Small intestine (tissue), 7 donors: Measurements from ENCODE around the gene ATG16L2. TPM values are rescaled to one million over a fixed set of nuclear protein-coding genes. Genes with fewer than 3 reads are reported as not detected.

Experiments
- DNase-seq, 2 donors: peaks; one replicate each; pipeline versions ENCODE4 v3.0.0 to v3.0.0-alpha.2; 2013
- FAIRE-seq: peaks from 2 replicates; lab custom pipeline; 2012; peaks lifted over from hg19 to GRCh38; lab: Jason Lieb, UNC
- H3K27ac ChIP-seq, 3 donors: one replicate each; pipeline ENCODE4 v1.5.1; 2013; ENCODE audit warnings: low read length in 2 of 3, mild to moderate bottlenecking in 2 of 3, control low read depth in 1 of 3, inconsistent platforms in 1 of 3, low read depth in 1 of 3, moderate library complexity in 1 of 3
- H3K27me3 ChIP-seq, 3 donors: one replicate each; pipeline ENCODE4 v1.6.1; 2013; ENCODE audit warnings: low read length in 3 of 3, inconsistent platforms in 1 of 3; ENCODE audit not compliant: control insufficient read depth in 3 of 3, insufficient read depth in 3 of 3
- H3K36me3 ChIP-seq, 3 donors: one replicate each; pipeline ENCODE4 v1.6.1; 2013; ENCODE audit warnings: low read length in 3 of 3, inconsistent platforms in 1 of 3, low read depth in 1 of 3, mild to moderate bottlenecking in 1 of 3, moderate library complexity in 1 of 3; ENCODE audit not compliant: control insufficient read depth in 3 of 3, insufficient read depth in 2 of 3
- H3K4me1 ChIP-seq, 3 donors: one replicate each; pipeline ENCODE4 v1.6.1; 2013; ENCODE audit warnings: low read length in 2 of 3, inconsistent platforms in 1 of 3, low read depth in 1 of 3, mild to moderate bottlenecking in 1 of 3, moderate library complexity in 1 of 3; ENCODE audit not compliant: control insufficient read depth in 3 of 3, insufficient read depth in 2 of 3
- H3K4me3 ChIP-seq, 3 donors: one replicate each; pipeline ENCODE4 v1.5.1; 2013; ENCODE audit warnings: low read length in 3 of 3, control low read depth in 1 of 3, inconsistent platforms in 1 of 3, low read depth in 1 of 3, mild to moderate bottlenecking in 1 of 3, moderate library complexity in 1 of 3
- H3K9me3 ChIP-seq, 2 donors: one replicate each; pipeline ENCODE4 v1.6.1; 2013; ENCODE audit warnings: low read depth in 1 of 2, low read length in 1 of 2; ENCODE audit not compliant: control insufficient read depth in 2 of 2, insufficient read depth in 1 of 2
- WGBS, 3 donors: extraction: QIAGEN DNeasy Blood & Tissue Kit; methylation state at CpG; one replicate each; pipeline ENCODE4 v1.1.7; 2013; 5-methylcytosine and 5-hydroxymethylcytosine counted together
- polyA plus RNA-seq, 4 donors: library from polyadenylated mRNA; stranded (reverse) in 3 of 4; unstranded in 1 of 4; fragments of 200-250 nt in 3 of 4; fragments of 120-200 nt in 1 of 4; gene quantifications; one replicate each; pipeline versions ENCODE4 v1.2.1 to v1.2.3, GENCODE V29; 2013
- donor health status: healthy with polysubstance abuse.
- donor health status: control.
- donor health status: control.
- donor health status: Bipolar disorder and iron deficiency.
- donor health status: healthy.

ATG16L2 gene
- polyA plus RNA-seq, 4 donors: 19.7 to 50.7 (median 40.1) TPM

GRCh38 chr11:72841397-72841796, 27.2 kb downstream of the ATG16L2 start:
- Histone ChIP-seq H3K27me3 (no peaks in the 10 kb centered on the region), H3K4me3 (no peak overlapping the region), H3K4me1 (peaks cover 0 to 9% (median 0%) of the 10 kb centered on the region in 3 donors), H3K9me3 (no peaks in the 10 kb centered on the region), H3K36me3 (peaks cover 0 to 31% (median 0%) of the 10 kb centered on the region in 3 donors), H3K27ac (no peak overlapping the region)
- DNase-seq: no peak
- 85 to 91% (median 87%) methylated on average over 7 of the region's 7 CpGs for WGBS, 3 donors
- FAIRE-seq: no peak

- H3K27ac ChIP-seq: no peak overlapping the region
Observed at GRCh38 chr11:72842126-72842525, 27.9 kb downstream of the ATG16L2 start.

GRCh38 chr11:72842653-72843330, 28.6 kb downstream of the ATG16L2 start:
- Histone ChIP-seq H3K27me3 (no peaks in the 10 kb centered on the region), H3K36me3 (peaks cover 0 to 26% (median 0%) of the 10 kb centered on the region in 3 donors), H3K4me1 (peaks cover 0 to 9% (median 0%) of the 10 kb centered on the region in 3 donors), H3K4me3 (no peak overlapping the region), H3K27ac (no peak overlapping the region), H3K9me3 (no peaks in the 10 kb centered on the region)
- FAIRE-seq (no peak), DNase-seq (no peak)
- WGBS, 3 donors: 80 to 89% (median 87%) methylated on average over 14 of the region's 14 CpGs

More at GRCh38 chr11:72842126-72842525, 27.9 kb downstream of the ATG16L2 start:
- FAIRE-seq (no peak), DNase-seq (no peak)
- peaks cover 0 to 31% (median 0%) of the 10 kb centered on the region in 3 donors for H3K36me3 ChIP-seq
- no peak overlapping the region for H3K4me3 ChIP-seq
- H3K27me3 ChIP-seq: no peaks in the 10 kb centered on the region
- H3K4me1 ChIP-seq: peaks cover 0 to 9% (median 0%) of the 10 kb centered on the region in 3 donors
- H3K9me3 ChIP-seq: no peaks in the 10 kb centered on the region
- 80 to 84% (median 81%) methylated on average over 5 of the region's 5 CpGs for WGBS, 3 donors

GRCh38 chr11:72844356-72844755, 30.1 kb downstream of the ATG16L2 start:
- Histone ChIP-seq H3K4me3 (no peak overlapping the region), H3K27me3 (no peaks in the 10 kb centered on the region), H3K36me3 (peaks cover 0 to 23% (median 0%) of the 10 kb centered on the region in 3 donors), H3K9me3 (no peaks in the 10 kb centered on the region), H3K4me1 (peaks cover 0 to 9% (median 0%) of the 10 kb centered on the region in 3 donors), H3K27ac (no peak overlapping the region)
- DNase-seq (peak in 1 of 2 donors; percentile 52), FAIRE-seq (no peak)
- WGBS, 3 donors: 64 to 71% (median 67%) methylated on average over 4 of the region's 4 CpGs

GRCh38 chr11:72848846-72849466, 34.7 kb downstream of the ATG16L2 start:
- no peak overlapping the region for H3K4me3 ChIP-seq
- DNase-seq: peak; percentile 55 to 60
- FAIRE-seq: no peak
- H3K4me1 ChIP-seq: peaks cover 0 to 2% (median 0%) of the 10 kb centered on the region in 3 donors
- H3K27me3 ChIP-seq: no peaks in the 10 kb centered on the region
- H3K36me3 ChIP-seq: peaks cover 0 to 3% (median 0%) of the 10 kb centered on the region in 3 donors
- H3K27ac ChIP-seq: no peak overlapping the region
- WGBS, 3 donors: 60 to 71% (median 70%) methylated on average over 6 of the region's 6 CpGs
- H3K9me3 ChIP-seq: no peaks in the 10 kb centered on the region

GRCh38 chr11:72850832-72851231, 36.6 kb downstream of the ATG16L2 start:
- no peak for DNase-seq
- WGBS, 3 donors: 91 to 97% (median 95%) methylated on average over 3 of the region's 3 CpGs
- FAIRE-seq: no peak

GRCh38 chr11:72851726-72852125, 37.5 kb downstream of the ATG16L2 start:
- Histone ChIP-seq H3K27me3 (no peaks in the 10 kb centered on the region), H3K9me3 (no peaks in the 10 kb centered on the region), H3K4me3 (no peak overlapping the region), H3K4me1 (peaks cover 0 to 5% (median 0%) of the 10 kb centered on the region in 3 donors), H3K27ac (no peak overlapping the region), H3K36me3 (peaks cover 0 to 4% (median 0%) of the 10 kb centered on the region in 3 donors)
- FAIRE-seq (no peak), DNase-seq (no peak)
- 86 to 92% (median 90%) methylated on average over 4 of the region's 4 CpGs for WGBS, 3 donors

More at GRCh38 chr11:72850832-72851231, 36.6 kb downstream of the ATG16L2 start:
- Histone ChIP-seq H3K4me3 (no peak overlapping the region), H3K9me3 (no peaks in the 10 kb centered on the region), H3K4me1 (peaks cover 0 to 1% (median 0%) of the 10 kb centered on the region in 3 donors), H3K27me3 (no peaks in the 10 kb centered on the region), H3K36me3 (peaks cover 0 to 4% (median 0%) of the 10 kb centered on the region in 3 donors), H3K27ac (no peak overlapping the region)

GRCh38 chr11:72856065-72856464, 41.9 kb downstream of the ATG16L2 start:
- H3K27me3 ChIP-seq: no peaks in the 10 kb centered on the region
- no peak overlapping the region for H3K4me3 ChIP-seq
- peak overlapping the region in 1 of 3 donors; percentile 46 for H3K27ac ChIP-seq
- DNase-seq (peak in 1 of 2 donors; percentile 77), FAIRE-seq (no peak)
- H3K9me3 ChIP-seq: no peaks in the 10 kb centered on the region
- WGBS, 3 donors: 71 to 94% (median 90%) methylated on average over 3 of the region's 3 CpGs
- peaks cover 0 to 7% (median 0%) of the 10 kb centered on the region in 3 donors for H3K36me3 ChIP-seq
- peaks cover 0 to 10% (median 0%) of the 10 kb centered on the region in 3 donors for H3K4me1 ChIP-seq
